HCT116 (cell line): Measurements from ENCODE around the gene GOLGA6A. TPM values are rescaled to one million over a fixed set of nuclear protein-coding genes. Genes with fewer than 3 reads are reported as not detected.
"Not testable (repeated sequence)": the region's sequence is repeated elsewhere in the genome, so short reads cannot be mapped to it uniquely, and the experiment has no call there.

Source experiments
- ATAC-seq: fragments of 200-7000 bp; cut with Tn5 transposase; 2 replicates; pipeline ENCODE4 v1.9.1; 2020; ENCODE audit warnings: mild to moderate bottlenecking, moderate library complexity
- BruUV-seq: library from RNA; stranded (reverse); fragments of 400-500 nt; replicated peaks from 2 replicates; lab custom pipeline; 2021; lab: Mats Ljungman, UMichigan
- CTCF ChIA-PET: fragments of 300-600 bp; sonication (Branson Sonifier 250); formaldehyde crosslinking; loops from one replicate; lab custom pipeline; 2021; ENCODE audit warnings: antibody characterized with exemption; lab: Charles Lee
- POLR2A ChIA-PET: fragments of 300-600, 350-600 bp; sonication (Branson Sonifier 250); formaldehyde crosslinking; loops from one replicate; lab custom pipeline; 2021; ENCODE audit warnings: antibody characterized with exemption; lab: Charles Lee
- RAD21 ChIA-PET, 2 experiments: fragments of 300-600 bp; sonication (Branson Sonifier 250); formaldehyde crosslinking; loops; one replicate each; lab custom pipeline; 2023; ENCODE audit warnings: low total read pairs in 2 of 2; ENCODE audit not compliant: uncharacterized antibody in 2 of 2, unreplicated experiment in 2 of 2, low non-redundant PET in 1 of 2; lab: Charles Lee
- DNase-seq: peaks from one replicate; pipeline ENCODE4 v3.0.0-alpha.2; 2010; ENCODE audit warnings: low read depth, low spot score
- H2AFZ ChIP-seq: fragments of 200-600 bp; shearing (Covaris generic), sonication (generic); 2 replicates; pipeline ENCODE4 v1.6.1; 2017; ENCODE audit warnings: low read depth, mixed run types, mixed read lengths, antibody characterized with exemption, low read length; ENCODE audit not compliant: poor library complexity, severe bottlenecking
- H3K27ac ChIP-seq: 2 replicates; pipeline ENCODE4 v1.5.1; 2012; ENCODE audit warnings: low read depth, low read length
- H3K27me3 ChIP-seq: fragments of 200-600 bp; sonication (generic); 2 replicates; pipeline ENCODE4 v1.6.1; 2016; ENCODE audit warnings: mixed run types, low read length, mixed read lengths; ENCODE audit not compliant: insufficient read depth
- H3K36me3 ChIP-seq, 2 experiments: fragments of 200-500 bp in 1 of 2; fragments of 200-600 bp in 1 of 2; sonication (Bioruptor generic) in 1 of 2; sonication (generic) in 1 of 2; 2 replicates each; pipeline versions ENCODE4 v1.5.1 to v1.6.1; 2014 to 2016; ENCODE audit warnings: low read length in 2 of 2, inconsistent platforms in 1 of 2, mixed read lengths in 1 of 2, mixed run types in 1 of 2; ENCODE audit not compliant: insufficient read depth in 2 of 2, control insufficient read depth in 1 of 2
- H3K4me1 ChIP-seq, 2 experiments: fragments of 200-600 bp in 1 of 2; sonication (generic) in 1 of 2; 2 replicates each; pipeline versions ENCODE4 v1.5.1 to v1.6.1; 2012 to 2017; ENCODE audit warnings: low read length in 2 of 2, inconsistent platforms in 1 of 2, mild to moderate bottlenecking in 1 of 2, mixed read lengths in 1 of 2, mixed run types in 1 of 2, moderate library complexity in 1 of 2; ENCODE audit not compliant: insufficient read depth in 2 of 2, control insufficient read depth in 1 of 2
- H3K4me2 ChIP-seq: fragments of 200-600 bp; sonication (generic); 2 replicates; pipeline ENCODE4 v1.6.1; 2017; ENCODE audit warnings: mixed run types, low read length, mixed read lengths
- H3K4me3 ChIP-seq, 2 experiments: fragments of 200-600 bp in 1 of 2; sonication (generic) in 1 of 2; replicated peaks in 1 of 2; 2 replicates each; pipeline ENCODE4 v1.5.1; 2011 to 2016; ENCODE audit warnings: low read length in 2 of 2, control low read depth in 1 of 2, low read depth in 1 of 2, mild to moderate bottlenecking in 1 of 2, mixed read lengths in 1 of 2, mixed run types in 1 of 2
- H3K79me2 ChIP-seq: fragments of 200-600 bp; sonication (generic); 2 replicates; pipeline ENCODE4 v1.6.1; 2017; ENCODE audit warnings: mild to moderate bottlenecking, mixed run types, low read length, moderate library complexity, mixed read lengths; ENCODE audit not compliant: insufficient read depth
- H3K9ac ChIP-seq: fragments of 200-600 bp; sonication (generic); 2 replicates; pipeline ENCODE4 v1.6.1; 2016; ENCODE audit warnings: low read length, mixed read lengths
- H3K9me2 ChIP-seq: fragments of 200-600 bp; sonication (generic), shearing (Covaris generic); 2 replicates; pipeline ENCODE4 v1.6.1; 2017; ENCODE audit warnings: mixed run types, mild to moderate bottlenecking, moderate library complexity; ENCODE audit not compliant: insufficient read depth
- H3K9me3 ChIP-seq, 2 experiments: fragments of 200-500 bp in 1 of 2; fragments of 200-600 bp in 1 of 2; sonication (Bioruptor generic) in 1 of 2; sonication (generic) in 1 of 2; 2 replicates each; pipeline ENCODE4 v1.6.1; 2014 to 2017; ENCODE audit warnings: low read length in 2 of 2, mixed read lengths in 2 of 2, inconsistent platforms in 1 of 2, low read depth in 1 of 2, mild to moderate bottlenecking in 1 of 2, mixed run types in 1 of 2, moderate library complexity in 1 of 2; ENCODE audit not compliant: control insufficient read depth in 1 of 2, insufficient read depth in 1 of 2
- H4K20me1 ChIP-seq: fragments of 200-600 bp; sonication (generic), shearing (Covaris generic); 2 replicates; pipeline ENCODE4 v1.6.1; 2017; ENCODE audit warnings: mixed run types, mild to moderate bottlenecking, moderate library complexity; ENCODE audit not compliant: insufficient read depth
- RAD21 ChIP-seq: IDR thresholded peaks from 2 replicates; pipeline ENCODE4 v1.6.1; 2012; ENCODE audit warnings: low read depth, mild to moderate bottlenecking
- intact Hi-C: fragments of 100-400 bp; cut with micrococcal nuclease; formaldehyde crosslinking; loops from 2 replicates; pipeline ENCODE4 v1.10.0; 2022
- total RNA-seq: library from RNA; stranded (reverse); gene quantifications from one replicate; pipeline ENCODE4 v1.2.1, GENCODE V29; 2021; ENCODE audit not compliant: unreplicated experiment
- TF ChIP-seq, protein P1 (sequence below), 3 experiments: fragments of 200-600 bp in 1 of 3; sonication (generic) in 1 of 3; IDR thresholded peaks in 2 of 3; conservative IDR thresholded peaks in 1 of 3; 2 replicates each; pipeline ENCODE4 v1.5.1; 2012 to 2017; ENCODE audit warnings: low read depth in 2 of 3, low read length in 2 of 3, antibody characterized with exemption in 1 of 3, borderline replicate concordance in 1 of 3, control low read depth in 1 of 3, mild to moderate bottlenecking in 1 of 3, mixed read lengths in 1 of 3, mixed run types in 1 of 3, moderate library complexity in 1 of 3; ENCODE audit not compliant: insufficient read depth in 1 of 3

The GOLGA6A gene
- total RNA-seq, 1 experiment from 2014 or later: 0.39 TPM

DNA sequence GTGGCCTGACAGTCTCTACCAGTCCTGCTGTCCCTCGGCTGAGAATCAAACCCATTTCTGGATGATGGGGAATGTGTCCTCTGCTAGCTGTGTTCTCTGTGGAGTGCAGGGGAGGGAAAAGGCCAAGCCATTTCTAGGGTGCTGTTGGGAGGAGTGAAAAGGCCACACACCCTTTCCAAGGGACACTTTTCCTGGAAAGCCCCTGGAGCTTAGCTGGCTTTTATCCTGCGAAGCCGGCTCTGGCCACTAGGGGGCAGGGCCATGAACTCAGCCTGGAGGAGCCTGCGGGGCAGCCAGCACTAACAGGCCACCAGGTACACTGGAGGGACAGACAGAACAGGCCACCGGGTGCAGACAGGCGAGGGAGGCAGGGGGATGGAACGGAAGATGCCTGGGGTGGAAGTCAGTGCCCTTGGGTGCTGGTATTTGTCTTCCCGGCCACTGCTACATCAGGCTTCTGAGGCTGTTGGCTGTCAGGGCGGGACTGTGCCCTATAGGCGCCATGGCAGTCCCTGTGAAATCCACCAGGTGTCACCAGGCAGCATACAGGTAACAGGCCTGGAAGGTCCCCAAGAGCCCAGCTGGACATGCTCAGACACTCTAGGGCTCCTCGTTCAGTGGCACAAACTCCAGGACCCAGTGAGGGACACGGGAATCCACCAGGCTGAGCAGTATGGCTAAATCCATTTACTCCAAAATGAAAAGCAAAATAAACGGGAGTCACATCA is 16.5 kb downstream of the GOLGA6A start:
- H3K4me3 ChIP-seq, H3K9ac ChIP-seq, H3K36me3 ChIP-seq, H3K79me2 ChIP-seq, H3K27ac ChIP-seq, DNase-seq, H2AFZ ChIP-seq, BruUV-seq, CTCF ChIA-PET, H4K20me1 ChIP-seq: not testable (repeated sequence)
- TF ChIP-seq, protein P1, sequence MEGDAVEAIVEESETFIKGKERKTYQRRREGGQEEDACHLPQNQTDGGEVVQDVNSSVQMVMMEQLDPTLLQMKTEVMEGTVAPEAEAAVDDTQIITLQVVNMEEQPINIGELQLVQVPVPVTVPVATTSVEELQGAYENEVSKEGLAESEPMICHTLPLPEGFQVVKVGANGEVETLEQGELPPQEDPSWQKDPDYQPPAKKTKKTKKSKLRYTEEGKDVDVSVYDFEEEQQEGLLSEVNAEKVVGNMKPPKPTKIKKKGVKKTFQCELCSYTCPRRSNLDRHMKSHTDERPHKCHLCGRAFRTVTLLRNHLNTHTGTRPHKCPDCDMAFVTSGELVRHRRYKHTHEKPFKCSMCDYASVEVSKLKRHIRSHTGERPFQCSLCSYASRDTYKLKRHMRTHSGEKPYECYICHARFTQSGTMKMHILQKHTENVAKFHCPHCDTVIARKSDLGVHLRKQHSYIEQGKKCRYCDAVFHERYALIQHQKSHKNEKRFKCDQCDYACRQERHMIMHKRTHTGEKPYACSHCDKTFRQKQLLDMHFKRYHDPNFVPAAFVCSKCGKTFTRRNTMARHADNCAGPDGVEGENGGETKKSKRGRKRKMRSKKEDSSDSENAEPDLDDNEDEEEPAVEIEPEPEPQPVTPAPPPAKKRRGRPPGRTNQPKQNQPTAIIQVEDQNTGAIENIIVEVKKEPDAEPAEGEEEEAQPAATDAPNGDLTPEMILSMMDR (IDR thresholded peaks at IDR 0.05 in 2 of 3, conservative IDR thresholded peaks at IDR 0.05 in 1 of 3; ENCODE audit: borderline replicate concordance in 1 of 3, insufficient read depth in 1 of 3, low read depth in 2 of 3, low read length in 2 of 3): peak; percentile 26 to 75 (median 36); a peak in 5 of 6 replicates
- TF ChIP-seq RAD21: peak; percentile 31; the same call in 1 of the 2 replicates
- TF ChIP-seq, all 23 proteins: peak for 2; not testable (repeated sequence) for 21
- H3K4me1 ChIP-seq, H3K27me3 ChIP-seq, H3K9me2 ChIP-seq, H3K9me3 ChIP-seq, POLR2A ChIA-PET, H3K4me2 ChIP-seq, RAD21 ChIA-PET, intact Hi-C loops: not testable (repeated sequence)
- ATAC-seq: peak; percentile 97

DNA sequence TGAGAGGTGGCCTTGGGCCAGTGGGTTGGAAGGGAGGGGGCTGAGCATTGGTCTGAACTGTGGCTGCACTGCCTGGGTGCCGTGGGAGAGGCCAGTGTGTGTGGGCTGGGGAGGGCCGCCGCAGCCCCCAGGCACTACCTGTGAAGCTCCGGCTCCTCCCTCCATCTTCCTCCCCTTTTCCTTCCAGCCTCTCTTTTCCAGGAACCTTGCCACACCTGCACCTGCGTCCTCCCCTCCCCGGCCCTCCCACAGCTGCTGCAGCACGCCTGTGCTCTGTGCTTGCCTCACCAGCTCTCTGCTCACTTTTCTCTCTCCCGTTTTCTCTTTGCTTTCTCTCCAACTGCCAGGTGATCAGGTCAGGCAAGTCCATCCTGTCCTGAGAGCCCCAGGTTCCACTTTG is 17.5 kb downstream of the GOLGA6A start:
- H3K4me1 ChIP-seq, H3K27me3 ChIP-seq, H3K9me3 ChIP-seq, H3K27ac ChIP-seq, H3K4me2 ChIP-seq, H3K79me2 ChIP-seq, intact Hi-C loops, H2AFZ ChIP-seq, H3K4me3 ChIP-seq, H3K36me3 ChIP-seq, DNase-seq, POLR2A ChIA-PET, BruUV-seq, H3K9ac ChIP-seq, ATAC-seq, H3K9me2 ChIP-seq, RAD21 ChIA-PET, H4K20me1 ChIP-seq: not testable (repeated sequence)
- CTCF ChIA-PET: interaction anchor here (0.7 kb wide), 1 partner anchor 1235 kb away, joined by 5 read pairs; no protein-coding TSS in a partner anchor

DNA sequence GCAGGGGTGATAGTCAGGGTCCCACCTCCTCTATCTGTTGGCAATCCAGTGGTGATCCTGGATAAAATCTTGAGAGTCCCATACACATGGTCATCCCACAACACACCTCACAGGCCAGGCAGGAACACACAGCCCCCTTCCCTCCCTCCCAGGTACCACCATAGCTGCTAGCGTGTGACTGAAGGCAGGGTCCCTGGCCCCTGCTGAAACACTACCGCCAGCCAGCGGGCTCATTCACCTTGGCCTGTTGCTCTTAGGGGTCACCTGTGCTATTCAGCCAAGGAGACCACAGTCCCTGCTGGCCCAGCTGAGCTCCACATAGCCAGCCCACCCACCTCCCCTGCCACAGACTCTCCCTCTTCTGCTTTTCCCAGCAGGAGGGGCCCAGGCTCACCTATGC is 18.2 kb downstream of the GOLGA6A start:
- H3K9me3 ChIP-seq, intact Hi-C loops, H3K36me3 ChIP-seq, RAD21 ChIA-PET, H2AFZ ChIP-seq, DNase-seq, CTCF ChIA-PET, H4K20me1 ChIP-seq, H3K9ac ChIP-seq, BruUV-seq, H3K27me3 ChIP-seq, H3K9me2 ChIP-seq, H3K79me2 ChIP-seq, H3K27ac ChIP-seq, H3K4me1 ChIP-seq, ATAC-seq, H3K4me3 ChIP-seq, H3K4me2 ChIP-seq, POLR2A ChIA-PET: not testable (repeated sequence)
